Activated T-helper 2 cell treated with anti-CD3 and anti-CD28 coated beads, Interferon-gamma antibody, Interleukin-2, Interleukin-4, amounts not matched to agents 10 μg/mL and 5 μg/mL and 100 μg/mL, durations not matched to agents 14 hours and 24 hours and 36 hours (primary cell): ENCODE data around the gene TBX18. TPM values are rescaled to one million over a fixed set of nuclear protein-coding genes. Genes with fewer than 3 reads are reported as not detected.

Experiments used
- DNase-seq: peaks from one replicate; pipeline ENCODE4 v3.0.0; 2021; ENCODE audit warnings: low spot score
- H3K27ac Mint-ChIP-seq: one replicate; pipeline ENCODE4 v1.8.0; 2021; ENCODE audit warnings: mixed read lengths
- H3K27me3 Mint-ChIP-seq: one replicate; pipeline ENCODE4 v1.8.0; 2021; ENCODE audit warnings: low read depth, mixed read lengths
- H3K36me3 Mint-ChIP-seq: one replicate; pipeline ENCODE4 v1.8.0; 2021; ENCODE audit warnings: low read depth, mixed read lengths
- H3K4me1 Mint-ChIP-seq: one replicate; pipeline ENCODE4 v1.8.0; 2021; ENCODE audit warnings: low read depth, mixed read lengths
- H3K4me3 Mint-ChIP-seq: one replicate; pipeline ENCODE4 v1.8.0; 2021; ENCODE audit warnings: low read depth, mild to moderate bottlenecking, moderate library complexity, mixed read lengths
- H3K9me3 Mint-ChIP-seq: one replicate; pipeline ENCODE4 v1.8.0; 2021; ENCODE audit warnings: mixed read lengths
- intact Hi-C: fragments of 100-400 bp; cut with micrococcal nuclease; formaldehyde crosslinking; loops from one replicate; pipeline ENCODE4 v1.15.1; 2023
- total RNA-seq: library from RNA; stranded (reverse); gene quantifications from 2 replicates; pipeline ENCODE4 v1.2.3, GENCODE V29; 2022

Gene TBX18
- total RNA-seq, 1 donor from 2014 or later, result not detected

DNA sequence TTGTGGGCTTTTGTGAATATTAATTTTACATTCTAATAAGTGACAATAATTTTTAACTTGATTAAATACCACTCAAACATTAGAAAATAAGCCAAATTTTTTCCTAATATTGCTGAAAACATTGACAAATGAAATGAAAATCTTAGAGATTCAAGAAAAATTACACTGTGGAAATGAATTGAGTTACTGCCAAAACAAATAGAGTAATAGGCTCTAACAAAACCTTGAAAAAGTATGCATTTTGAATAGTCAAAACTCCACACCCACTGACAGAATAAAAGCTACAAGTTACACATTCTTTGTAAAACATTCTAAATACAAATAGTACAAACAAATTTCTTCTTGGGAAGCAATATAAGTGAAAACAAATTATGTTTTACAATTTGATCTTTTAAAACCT is 5.9 kb downstream of the TBX18 start:
- Mint-ChIP-seq H3K4me3 (no peak overlapping the region), H3K27ac (no peak overlapping the region), H3K4me1 (no peaks in the 10 kb centered on the region), H3K27me3 (peaks cover 30% of the 10 kb centered on the region), H3K9me3 (no peaks in the 10 kb centered on the region), H3K36me3 (no peaks in the 10 kb centered on the region)
- intact Hi-C loops, result no loop called here
- DNase-seq, result no peak

DNA sequence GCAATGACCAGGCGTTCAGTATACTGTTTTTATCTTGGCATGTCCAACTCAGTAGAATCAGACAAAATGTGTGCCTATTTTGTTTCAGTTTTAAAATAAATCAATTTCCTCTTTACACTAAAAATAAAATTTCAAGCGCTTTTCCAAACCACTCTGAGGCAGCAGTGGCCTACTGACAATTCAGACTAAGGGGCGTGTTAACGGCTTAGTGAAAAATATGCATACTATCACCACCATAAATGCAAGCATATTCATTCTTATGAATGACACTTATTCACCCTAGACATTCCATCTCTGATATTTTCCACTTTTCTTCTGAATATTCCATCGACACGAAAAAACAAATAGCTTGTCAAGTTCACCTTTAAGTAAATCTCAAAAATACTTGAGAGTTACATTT is 7.5 kb downstream of the TBX18 start:
- intact Hi-C loops, result no loop called here
- Mint-ChIP-seq H3K36me3 (no peaks in the 10 kb centered on the region), H3K4me3 (no peak overlapping the region), H3K27me3 (peaks cover 17% of the 10 kb centered on the region), H3K4me1 (no peaks in the 10 kb centered on the region), H3K9me3 (no peaks in the 10 kb centered on the region), H3K27ac (no peak overlapping the region)
- DNase-seq, result no peak

DNA sequence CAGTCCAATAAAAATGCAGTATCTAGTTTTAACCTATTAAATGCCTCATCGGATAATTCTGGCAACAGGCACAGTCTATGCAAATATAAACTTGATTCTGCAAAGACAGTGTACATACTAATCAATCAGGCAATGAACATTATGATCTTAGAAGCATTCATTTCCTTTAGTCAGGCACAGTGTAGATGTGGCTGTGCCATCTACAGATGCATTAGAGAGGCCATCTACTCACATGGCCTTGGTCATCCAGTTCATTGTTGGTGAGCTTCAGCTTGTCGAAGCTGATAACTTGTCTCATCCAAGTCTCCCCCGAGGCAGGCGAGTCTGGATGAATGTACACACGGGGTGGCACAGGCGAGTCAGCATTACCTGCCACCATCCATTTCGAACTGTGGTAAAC is 7.9 kb downstream of the TBX18 start:
- no peaks in the 10 kb centered on the region for H3K9me3 Mint-ChIP-seq
- no peak overlapping the region for H3K27ac Mint-ChIP-seq
- no peaks in the 10 kb centered on the region for H3K36me3 Mint-ChIP-seq
- H3K27me3 Mint-ChIP-seq, result peaks cover 15% of the 10 kb centered on the region
- H3K4me3 Mint-ChIP-seq, result no peak overlapping the region
- intact Hi-C loops, result no loop called here
- H3K4me1 Mint-ChIP-seq, result no peaks in the 10 kb centered on the region
- no peak for DNase-seq

DNA sequence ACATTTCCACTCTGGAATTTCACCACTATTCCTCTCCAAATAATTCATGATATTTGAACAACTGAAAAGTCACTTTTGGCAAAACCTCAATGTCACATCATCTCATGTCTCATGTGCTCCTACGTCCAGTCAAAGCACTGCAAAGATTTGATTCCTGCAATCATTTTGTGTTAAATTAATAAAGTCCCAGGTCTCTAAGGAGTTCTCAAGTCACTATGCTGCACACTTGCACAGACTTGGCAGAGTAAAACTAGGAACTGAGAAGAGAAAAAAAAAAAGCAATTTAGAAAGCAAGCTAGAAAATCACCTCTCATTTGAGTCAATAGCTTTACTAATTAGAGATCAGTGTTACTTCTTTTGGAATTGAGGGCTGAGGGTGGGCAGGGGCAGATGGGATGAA is 11.2 kb downstream of the TBX18 start:
- H3K4me1 Mint-ChIP-seq, result no peaks in the 10 kb centered on the region
- no peak for DNase-seq
- H3K9me3 Mint-ChIP-seq, result no peaks in the 10 kb centered on the region
- no peak overlapping the region for H3K27ac Mint-ChIP-seq
- H3K4me3 Mint-ChIP-seq, result no peak overlapping the region
- H3K36me3 Mint-ChIP-seq, result no peaks in the 10 kb centered on the region
- H3K27me3 Mint-ChIP-seq, result peaks cover 3% of the 10 kb centered on the region
- intact Hi-C loops, result no loop called here

DNA sequence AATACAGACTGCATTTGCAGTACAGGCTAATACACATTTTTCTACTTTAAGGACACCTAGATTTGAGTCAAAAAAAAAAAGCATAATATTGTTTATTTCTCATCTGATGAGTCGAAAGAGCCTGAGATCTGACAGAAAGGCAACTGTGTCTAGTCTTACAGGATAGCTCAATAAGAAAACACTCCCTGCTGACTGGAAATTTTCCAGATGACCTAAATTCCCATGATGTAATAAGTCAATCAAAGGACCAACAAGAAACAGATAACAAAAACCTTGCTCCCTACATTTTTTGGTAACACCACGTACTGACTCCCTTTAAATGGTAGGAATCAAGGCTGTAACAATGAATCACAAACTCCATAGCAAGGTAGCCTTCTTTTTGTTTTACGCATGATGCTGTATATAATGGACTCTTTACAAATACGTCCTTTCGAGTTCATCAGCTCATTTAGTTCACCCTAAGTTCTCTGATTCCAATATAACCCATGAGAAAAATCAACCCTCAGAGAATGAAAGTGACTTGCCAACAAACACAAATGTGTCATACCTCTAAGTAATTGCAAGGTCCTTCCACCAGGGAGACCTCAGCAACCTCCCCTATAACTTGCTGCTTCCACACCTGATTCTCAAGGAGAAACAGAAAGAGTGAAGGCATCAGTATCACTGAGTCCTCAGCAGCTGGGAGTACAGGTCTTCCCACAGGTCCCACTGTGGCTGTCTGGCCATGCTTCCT is 12.1 kb downstream of the TBX18 start:
- H3K27ac Mint-ChIP-seq, result no peak overlapping the region
- intact Hi-C loops, result no loop called here
- no peak overlapping the region for H3K4me3 Mint-ChIP-seq
- H3K36me3 Mint-ChIP-seq, result no peaks in the 10 kb centered on the region
- no peaks in the 10 kb centered on the region for H3K4me1 Mint-ChIP-seq
- peaks cover 3% of the 10 kb centered on the region for H3K27me3 Mint-ChIP-seq
- no peak for DNase-seq
- no peaks in the 10 kb centered on the region for H3K9me3 Mint-ChIP-seq

DNA sequence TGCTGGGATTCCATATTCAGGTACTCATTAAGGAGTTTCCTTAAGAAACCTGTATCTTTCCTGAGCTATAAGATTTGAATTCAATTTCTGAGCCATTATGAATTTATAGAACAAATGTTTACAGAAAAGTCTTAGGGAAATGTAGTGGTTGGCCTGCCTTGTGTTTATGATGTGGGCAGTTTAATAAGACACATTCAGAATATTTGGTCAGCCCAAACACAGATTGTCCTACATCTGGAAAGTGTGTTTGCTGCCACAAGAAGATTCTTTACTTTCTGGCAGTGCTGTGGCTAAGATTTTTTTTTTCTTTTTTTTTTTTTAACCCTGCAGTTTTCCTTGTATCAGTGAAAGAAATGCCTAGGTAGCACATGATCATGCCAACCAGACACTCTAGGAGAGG is 15.2 kb downstream of the TBX18 start:
- Mint-ChIP-seq H3K36me3 (no peaks in the 10 kb centered on the region), H3K27me3 (peaks cover 3% of the 10 kb centered on the region), H3K4me1 (no peaks in the 10 kb centered on the region), H3K27ac (no peak overlapping the region), H3K4me3 (no peak overlapping the region), H3K9me3 (no peaks in the 10 kb centered on the region)
- intact Hi-C loops, result no loop called here
- DNase-seq, result no peak

DNA sequence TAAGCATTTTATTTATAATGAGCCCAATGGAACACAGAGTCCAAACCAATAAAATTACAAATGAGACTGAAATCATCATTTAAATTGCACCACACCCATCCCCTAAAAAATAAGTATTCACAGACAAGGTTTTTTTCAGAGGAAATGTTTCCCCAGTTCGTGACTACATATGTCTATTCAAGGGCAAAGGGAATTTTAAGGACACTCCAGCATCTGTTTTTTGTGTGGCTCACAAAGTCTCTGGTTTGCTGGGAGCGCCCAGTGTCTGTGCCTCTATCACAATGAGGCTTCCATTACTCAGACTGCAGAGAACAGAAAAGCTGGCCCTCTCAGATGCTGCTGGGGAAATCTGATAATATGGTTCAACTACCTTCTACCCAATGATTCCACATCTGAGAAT is 16.0 kb downstream of the TBX18 start:
- H3K27me3 Mint-ChIP-seq, result peaks cover 3% of the 10 kb centered on the region
- intact Hi-C loops, result no loop called here
- H3K36me3 Mint-ChIP-seq, result no peaks in the 10 kb centered on the region
- no peaks in the 10 kb centered on the region for H3K4me1 Mint-ChIP-seq
- no peak overlapping the region for H3K4me3 Mint-ChIP-seq
- no peak overlapping the region for H3K27ac Mint-ChIP-seq
- no peak for DNase-seq
- H3K9me3 Mint-ChIP-seq, result no peaks in the 10 kb centered on the region

DNA sequence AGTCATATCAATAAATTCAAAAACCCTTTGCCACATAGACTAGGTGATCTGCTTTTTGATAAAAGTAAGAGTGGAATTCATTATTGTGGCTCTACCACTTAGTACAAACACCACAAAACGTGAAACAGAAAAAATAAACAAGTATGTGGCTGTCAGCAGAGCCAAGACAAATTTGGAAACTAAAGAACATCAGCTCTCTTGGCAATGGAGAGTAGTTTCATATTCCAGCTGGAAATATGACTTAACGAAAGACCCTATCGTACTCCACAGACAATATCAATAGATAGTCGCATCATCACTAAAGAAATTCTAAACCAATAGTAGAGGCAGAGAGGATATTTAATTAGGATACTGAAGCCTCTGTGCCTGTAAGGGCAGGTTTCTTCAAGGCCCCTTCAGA is 20.8 kb downstream of the TBX18 start:
- Mint-ChIP-seq H3K4me3 (no peak overlapping the region), H3K27me3 (no peaks in the 10 kb centered on the region), H3K36me3 (no peaks in the 10 kb centered on the region), H3K9me3 (no peaks in the 10 kb centered on the region), H3K27ac (no peak overlapping the region), H3K4me1 (no peaks in the 10 kb centered on the region)
- intact Hi-C loops, result no loop called here
- DNase-seq, result no peak

DNA sequence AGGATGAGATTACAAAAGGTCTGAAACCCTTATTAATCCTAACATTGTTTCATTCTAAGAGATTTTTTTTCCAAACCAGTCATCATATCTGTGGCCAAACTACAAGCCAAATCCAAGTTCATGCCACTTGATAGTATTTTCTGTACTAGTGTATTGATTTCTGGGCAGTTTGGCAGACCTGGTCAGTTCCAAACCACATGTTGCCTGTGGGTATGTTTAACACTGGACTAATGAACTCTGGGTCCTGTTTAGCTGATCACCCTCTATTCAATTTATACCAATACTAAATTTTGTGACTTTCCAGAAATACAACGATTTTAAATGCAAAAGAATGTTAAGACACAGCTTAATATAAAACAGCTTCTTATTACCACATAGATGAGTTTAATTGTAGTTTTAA is 24.0 kb downstream of the TBX18 start:
- Mint-ChIP-seq H3K36me3 (no peaks in the 10 kb centered on the region), H3K27ac (no peak overlapping the region), H3K27me3 (no peaks in the 10 kb centered on the region), H3K9me3 (no peaks in the 10 kb centered on the region), H3K4me3 (no peak overlapping the region), H3K4me1 (no peaks in the 10 kb centered on the region)
- DNase-seq, result no peak
- intact Hi-C loops, result no loop called here

DNA sequence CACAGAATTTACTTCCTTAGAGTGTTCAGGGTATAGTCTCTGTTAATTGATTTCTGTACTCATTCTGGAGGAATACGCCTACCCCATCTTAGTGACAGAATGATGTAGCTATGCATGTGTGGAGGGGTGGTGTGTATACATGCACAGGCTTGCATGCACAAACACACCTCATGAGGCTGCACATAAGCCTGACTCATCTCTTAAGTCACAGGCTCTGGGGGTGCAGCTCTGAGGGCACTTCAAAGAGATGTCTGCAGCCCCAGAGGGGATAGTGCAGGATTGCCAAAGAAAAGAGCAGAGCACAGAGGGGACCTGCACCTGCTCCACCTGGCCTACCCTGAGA is 24.6 kb downstream of the TBX18 start:
- intact Hi-C loops, result no loop called here
- Mint-ChIP-seq H3K9me3 (no peaks in the 10 kb centered on the region), H3K4me3 (no peak overlapping the region), H3K4me1 (no peaks in the 10 kb centered on the region), H3K27ac (no peak overlapping the region), H3K27me3 (no peaks in the 10 kb centered on the region), H3K36me3 (no peaks in the 10 kb centered on the region)
- no peak for DNase-seq

DNA sequence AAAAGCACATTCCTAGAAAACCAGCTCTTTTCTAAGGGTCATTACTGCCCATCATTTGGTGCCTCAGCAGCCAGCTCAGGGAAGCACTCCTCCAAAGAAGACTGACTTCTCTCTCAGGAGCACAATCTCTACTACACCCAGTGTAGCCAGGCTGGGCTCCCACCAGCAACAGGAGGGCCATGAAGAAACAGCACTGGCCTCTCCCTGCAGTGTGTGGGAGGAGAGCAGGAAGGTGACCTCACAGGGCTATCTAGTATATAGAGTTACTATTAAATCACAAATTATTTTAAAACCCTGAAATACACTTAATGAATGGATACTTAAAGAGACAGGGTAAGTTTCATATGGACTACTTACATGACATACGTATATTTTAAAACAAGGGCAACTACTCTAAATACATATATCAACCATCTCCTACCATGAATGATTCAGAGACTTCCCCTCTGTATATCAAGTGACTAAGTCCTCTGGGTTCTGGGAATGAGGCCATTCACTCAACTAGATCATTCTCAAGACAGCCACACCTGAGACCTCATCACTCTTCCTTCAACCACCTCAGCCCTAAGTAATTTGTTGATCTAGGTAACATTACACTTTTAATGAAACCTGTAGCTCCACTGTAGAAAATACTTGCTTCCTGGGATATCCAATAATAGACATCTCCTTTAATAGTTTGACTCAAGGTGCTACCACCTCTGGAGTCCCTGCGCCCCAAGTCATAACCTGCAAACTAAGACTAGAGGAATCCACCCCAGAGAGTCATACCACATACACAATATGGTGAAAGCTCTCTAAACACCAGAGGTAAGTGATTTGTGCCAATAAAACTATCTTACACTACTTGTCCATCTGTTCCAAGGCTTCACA is 25.2 kb downstream of the TBX18 start:
- Mint-ChIP-seq H3K9me3 (no peaks in the 10 kb centered on the region), H3K27ac (no peak overlapping the region), H3K27me3 (no peaks in the 10 kb centered on the region), H3K4me1 (no peaks in the 10 kb centered on the region), H3K36me3 (no peaks in the 10 kb centered on the region), H3K4me3 (no peak overlapping the region)
- no peak for DNase-seq
- intact Hi-C loops, result no loop called here

DNA sequence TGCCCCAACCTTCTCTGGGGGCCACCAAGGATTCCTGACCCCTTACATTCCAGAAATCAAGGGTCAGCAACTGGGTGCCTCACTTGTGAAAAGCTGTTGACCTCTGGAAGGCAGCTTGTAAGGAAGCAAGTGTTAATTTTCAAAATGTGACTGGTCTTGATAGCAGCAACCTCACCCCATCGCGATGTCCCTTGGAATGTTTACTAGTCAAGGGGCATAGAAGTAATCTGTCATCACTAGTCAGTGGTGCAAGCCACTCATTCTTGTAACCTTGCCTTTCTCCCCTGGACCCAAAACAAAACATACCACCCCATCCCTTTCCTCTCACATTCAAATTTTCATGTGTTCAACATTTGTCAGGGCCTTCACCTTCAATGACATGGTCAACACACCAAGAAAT is 30.5 kb downstream of the TBX18 start:
- H3K4me3 Mint-ChIP-seq, result no peak overlapping the region
- H3K27me3 Mint-ChIP-seq, result no peaks in the 10 kb centered on the region
- intact Hi-C loops, result no loop called here
- H3K27ac Mint-ChIP-seq, result no peak overlapping the region
- no peaks in the 10 kb centered on the region for H3K9me3 Mint-ChIP-seq
- no peaks in the 10 kb centered on the region for H3K4me1 Mint-ChIP-seq
- no peaks in the 10 kb centered on the region for H3K36me3 Mint-ChIP-seq
- no peak for DNase-seq

DNA sequence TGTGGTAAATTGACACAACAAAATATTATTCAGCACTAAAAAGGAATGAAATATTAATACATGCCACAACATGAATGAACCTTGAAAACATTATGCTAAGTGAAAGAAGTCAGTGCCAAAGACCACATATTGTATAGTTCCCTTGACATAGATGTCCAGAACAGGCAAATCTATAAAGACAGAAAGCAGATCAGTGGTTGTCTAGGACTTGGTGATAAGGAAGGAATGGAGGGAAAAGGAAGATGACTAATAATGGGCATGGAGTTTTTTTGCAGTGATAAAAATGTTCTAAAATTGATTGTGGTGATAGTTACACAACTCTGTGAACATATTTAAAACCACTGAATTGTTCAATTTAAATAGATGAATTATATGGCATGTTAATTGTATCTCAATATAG is 32.5 kb downstream of the TBX18 start:
- H3K36me3 Mint-ChIP-seq, result no peaks in the 10 kb centered on the region
- H3K4me3 Mint-ChIP-seq, result no peak overlapping the region
- no peaks in the 10 kb centered on the region for H3K4me1 Mint-ChIP-seq
- H3K9me3 Mint-ChIP-seq, result no peaks in the 10 kb centered on the region
- no peak overlapping the region for H3K27ac Mint-ChIP-seq
- intact Hi-C loops, result no loop called here
- no peak for DNase-seq
- no peaks in the 10 kb centered on the region for H3K27me3 Mint-ChIP-seq
